HG02588 (cell line): ENCODE data around the gene SLC25A21.
"Not testable (repeated sequence)": the region's sequence is repeated elsewhere in the genome, so short reads cannot be mapped to it uniquely, and the experiment has no call there.

ENCODE experiments used
- ATAC-seq: cut with Tn5 transposase; IDR thresholded peaks from one replicate; pipeline ENCODE4 v1.9.1; 2021; ENCODE audit warnings: mild to moderate bottlenecking, moderate library complexity; ENCODE audit not compliant: unreplicated experiment

The SLC25A21 gene

GRCh38 chr14:37093364-37093763, 79.0 kb downstream of the SLC25A21 start:
- ATAC-seq: no peak

- ATAC-seq: no peak
These were observed 80.8 kb downstream of the SLC25A21 start for GRCh38 chr14:37091651-37092050.

- no peak for ATAC-seq
These were observed 82.4 kb downstream of the SLC25A21 start for GRCh38 chr14:37090026-37090425.

GRCh38 chr14:37089410-37089809, 83.0 kb downstream of the SLC25A21 start:
- ATAC-seq: no peak

- ATAC-seq: no peak
These were observed 83.8 kb downstream of the SLC25A21 start for GRCh38 chr14:37088356-37089215.

GRCh38 chr14:37087520-37087919, 84.9 kb downstream of the SLC25A21 start:
- no peak for ATAC-seq

GRCh38 chr14:37083599-37083998, 88.8 kb downstream of the SLC25A21 start:
- no peak for ATAC-seq

- no peak for ATAC-seq
These were observed 90.0 kb downstream of the SLC25A21 start for GRCh38 chr14:37082449-37082848.

GRCh38 chr14:37081856-37082255, 90.5 kb downstream of the SLC25A21 start:
- ATAC-seq: no peak

GRCh38 chr14:37081218-37081617, 91.2 kb downstream of the SLC25A21 start:
- ATAC-seq: no peak

- no peak for ATAC-seq
These were observed 94.3 kb downstream of the SLC25A21 start for GRCh38 chr14:37078131-37078530.

- ATAC-seq: not testable (repeated sequence)
These were observed 98.1 kb downstream of the SLC25A21 start for GRCh38 chr14:37074320-37074719.

GRCh38 chr14:37063467-37064240, 108.8 kb downstream of the SLC25A21 start:
- no peak for ATAC-seq

GRCh38 chr14:37062191-37062803, 110.1 kb downstream of the SLC25A21 start:
- no peak for ATAC-seq

- no peak for ATAC-seq
These were observed 110.7 kb downstream of the SLC25A21 start for GRCh38 chr14:37061697-37062096.

- ATAC-seq: no peak
These were observed 111.7 kb downstream of the SLC25A21 start for GRCh38 chr14:37060496-37061260.

GRCh38 chr14:37057776-37058175, 114.6 kb downstream of the SLC25A21 start:
- no peak for ATAC-seq

- ATAC-seq: no peak
These were observed 115.9 kb downstream of the SLC25A21 start for GRCh38 chr14:37056473-37056872.

- ATAC-seq: no peak
These were observed 117.5 kb downstream of the SLC25A21 start for GRCh38 chr14:37054869-37055268.

- ATAC-seq: no peak
These were observed 118.3 kb downstream of the SLC25A21 start for GRCh38 chr14:37054144-37054543.

- ATAC-seq: no peak
These were observed 120.7 kb downstream of the SLC25A21 start for GRCh38 chr14:37051680-37052079.
